DND-41 (cell line): ENCODE measurements around the gene NKX2-4.

ENCODE experiments used
- CTCF ChIP-seq: IDR thresholded peaks from 2 replicates; pipeline ENCODE4 v1.5.1; 2012; ENCODE audit warnings: borderline replicate concordance, low read length, moderate library complexity, mild to moderate bottlenecking; ENCODE audit not compliant: poor library complexity, severe bottlenecking; ENCODE audit errors: extremely low read depth
- EZH2 ChIP-seq: IDR thresholded peaks from 3 replicates; pipeline ENCODE4 v1.6.1; 2012; ENCODE audit warnings: borderline replicate concordance, low read depth, mild to moderate bottlenecking, moderate library complexity, low read length, inconsistent platforms; ENCODE audit not compliant: severe bottlenecking

GRCh38 chr20:21399005-21399475, 1.7 kb upstream of the NKX2-4 start:
- TF ChIP-seq CTCF, result no peak
- no peak for TF ChIP-seq EZH2
